Fibroblast of pulmonary artery (primary cell): ENCODE data around the gene KSR1.

Experiments
- DNase-seq: peaks from one replicate; pipeline ENCODE4 v3.0.0-alpha.2; 2010; ENCODE audit warnings: low read depth
- H3K4me3 ChIP-seq: replicated peaks from 2 replicates; pipeline ENCODE4 v1.5.1; 2011; ENCODE audit warnings: low read depth, mild to moderate bottlenecking, control low read depth, low read length, moderate library complexity
- TF ChIP-seq, protein P1 (sequence below): IDR thresholded peaks from 2 replicates; pipeline ENCODE4 v1.5.1; 2011; ENCODE audit warnings: mild to moderate bottlenecking, control low read depth, low read length, inconsistent platforms; ENCODE audit errors: missing control alignments

Gene KSR1

DNA sequence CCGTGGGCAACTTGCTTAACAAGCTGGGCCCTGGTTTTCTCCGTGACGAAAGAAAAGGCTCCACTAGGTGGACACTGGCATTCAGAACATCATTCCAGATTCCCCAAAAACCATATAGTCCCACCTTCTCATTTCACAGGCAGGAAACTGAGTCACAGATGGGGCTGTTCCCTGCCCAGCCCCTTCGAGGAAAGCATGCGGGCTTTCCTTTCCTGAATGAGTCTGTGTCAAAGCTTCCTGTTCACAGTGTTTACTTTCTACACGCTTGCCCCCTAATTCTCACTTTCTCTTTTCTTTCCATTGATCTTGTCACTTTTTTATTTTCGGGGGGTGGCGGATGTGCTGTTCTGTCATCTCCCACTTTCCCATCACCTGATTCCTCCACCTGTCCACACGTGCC, 164.5 kb downstream of the KSR1 start:
- H3K4me3 ChIP-seq, result no peak overlapping the region
- no peak for DNase-seq
- TF ChIP-seq, protein P1, sequence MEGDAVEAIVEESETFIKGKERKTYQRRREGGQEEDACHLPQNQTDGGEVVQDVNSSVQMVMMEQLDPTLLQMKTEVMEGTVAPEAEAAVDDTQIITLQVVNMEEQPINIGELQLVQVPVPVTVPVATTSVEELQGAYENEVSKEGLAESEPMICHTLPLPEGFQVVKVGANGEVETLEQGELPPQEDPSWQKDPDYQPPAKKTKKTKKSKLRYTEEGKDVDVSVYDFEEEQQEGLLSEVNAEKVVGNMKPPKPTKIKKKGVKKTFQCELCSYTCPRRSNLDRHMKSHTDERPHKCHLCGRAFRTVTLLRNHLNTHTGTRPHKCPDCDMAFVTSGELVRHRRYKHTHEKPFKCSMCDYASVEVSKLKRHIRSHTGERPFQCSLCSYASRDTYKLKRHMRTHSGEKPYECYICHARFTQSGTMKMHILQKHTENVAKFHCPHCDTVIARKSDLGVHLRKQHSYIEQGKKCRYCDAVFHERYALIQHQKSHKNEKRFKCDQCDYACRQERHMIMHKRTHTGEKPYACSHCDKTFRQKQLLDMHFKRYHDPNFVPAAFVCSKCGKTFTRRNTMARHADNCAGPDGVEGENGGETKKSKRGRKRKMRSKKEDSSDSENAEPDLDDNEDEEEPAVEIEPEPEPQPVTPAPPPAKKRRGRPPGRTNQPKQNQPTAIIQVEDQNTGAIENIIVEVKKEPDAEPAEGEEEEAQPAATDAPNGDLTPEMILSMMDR, result no peak

DNA sequence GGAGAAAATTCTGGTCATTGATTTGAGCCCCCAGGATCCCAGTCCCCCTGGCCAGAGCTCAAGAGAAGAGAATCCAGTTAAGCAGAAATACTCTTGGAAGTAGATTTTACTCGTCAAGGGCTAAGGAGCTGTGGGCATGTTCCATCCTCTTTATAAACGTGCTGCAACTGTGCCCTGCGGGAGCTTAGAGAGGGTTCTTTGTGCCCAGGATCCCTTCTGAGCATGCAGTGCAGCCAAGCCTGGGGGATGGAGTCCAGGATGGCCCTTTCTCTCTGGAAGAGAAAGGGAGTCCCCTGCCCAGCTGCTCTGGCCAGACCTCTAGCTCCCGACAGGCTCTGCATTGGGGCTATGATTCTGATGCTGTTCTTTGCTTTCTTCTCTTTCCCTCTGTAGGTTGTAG, 165.3 kb downstream of the KSR1 start:
- TF ChIP-seq, protein P1, result no peak
- no peak for DNase-seq
- no peak overlapping the region for H3K4me3 ChIP-seq

DNA sequence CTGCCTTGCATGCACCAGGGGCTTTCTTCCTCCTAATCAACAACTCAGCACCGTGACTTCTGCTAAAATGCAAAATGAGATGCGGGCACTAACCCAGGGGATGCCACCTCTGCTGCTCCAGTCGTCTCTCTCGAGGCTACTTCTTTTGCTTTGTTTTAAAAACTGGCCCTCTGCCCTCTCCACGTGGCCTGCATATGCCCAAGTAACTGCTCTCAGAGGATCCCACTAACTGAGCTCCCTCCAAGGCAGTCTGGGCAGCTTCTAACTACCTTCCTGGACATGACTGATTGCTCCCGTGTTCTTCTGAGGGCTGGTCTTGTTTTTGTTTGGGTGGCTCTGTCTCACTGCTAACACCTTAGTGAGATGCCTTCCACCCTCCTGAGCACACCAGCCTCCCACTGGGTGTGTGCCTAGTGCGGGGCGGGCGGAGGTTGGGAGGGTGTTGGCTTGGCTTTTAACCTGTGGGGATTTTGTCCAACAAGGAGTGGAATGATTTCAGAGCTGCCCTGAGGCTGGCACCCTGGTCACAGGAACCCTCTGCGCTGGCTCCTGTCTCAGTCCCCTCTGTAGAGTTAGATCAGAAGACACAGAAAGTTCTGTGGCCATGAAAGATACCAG, 165.8 kb downstream of the KSR1 start:
- no peak for DNase-seq
- H3K4me3 ChIP-seq, result no peak overlapping the region
- TF ChIP-seq, protein P1, result no peak

DNA sequence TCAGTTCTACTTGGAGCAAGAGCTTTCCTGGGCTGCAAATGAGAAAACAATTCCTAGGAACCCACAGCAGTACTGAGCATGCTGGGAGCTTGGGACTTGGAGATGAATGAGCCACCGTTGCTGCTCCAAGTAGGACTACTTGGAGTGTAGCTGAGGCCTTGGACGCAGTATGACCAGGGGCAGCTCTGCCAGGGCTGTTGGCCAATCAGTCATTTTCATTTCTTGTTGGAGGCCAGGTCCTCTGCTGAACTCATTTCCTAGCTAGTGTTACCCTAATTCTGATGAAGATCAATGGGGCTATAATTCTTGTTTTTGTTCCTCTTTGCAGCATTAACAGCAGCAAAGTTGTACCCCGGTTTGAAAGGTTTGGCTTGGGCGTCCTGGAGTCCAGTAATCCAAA, 166.7 kb downstream of the KSR1 start:
- TF ChIP-seq, protein P1, result no peak
- no peak for DNase-seq
- H3K4me3 ChIP-seq, result no peak overlapping the region

DNA sequence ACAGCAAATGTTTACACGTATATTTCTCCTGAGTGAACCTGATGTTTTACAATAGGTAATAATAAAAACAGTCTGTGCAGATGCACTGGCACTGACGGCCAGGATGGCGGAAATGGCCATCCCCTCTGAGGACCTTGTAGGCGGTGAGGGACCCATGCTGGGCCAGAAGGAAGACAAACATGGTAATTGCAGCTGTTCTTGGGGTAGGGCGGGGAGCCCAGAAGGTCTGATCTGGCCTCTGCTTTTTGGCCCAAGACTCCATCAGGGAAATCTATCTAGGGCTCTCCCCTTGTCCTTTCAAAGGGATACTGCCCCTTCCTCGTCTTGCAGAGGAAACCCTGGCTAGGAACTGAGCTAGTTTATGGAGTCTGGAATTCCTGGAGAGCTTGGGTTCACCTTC, 167.4 kb downstream of the KSR1 start:
- TF ChIP-seq, protein P1, result no peak
- no peak overlapping the region for H3K4me3 ChIP-seq
- no peak for DNase-seq

DNA sequence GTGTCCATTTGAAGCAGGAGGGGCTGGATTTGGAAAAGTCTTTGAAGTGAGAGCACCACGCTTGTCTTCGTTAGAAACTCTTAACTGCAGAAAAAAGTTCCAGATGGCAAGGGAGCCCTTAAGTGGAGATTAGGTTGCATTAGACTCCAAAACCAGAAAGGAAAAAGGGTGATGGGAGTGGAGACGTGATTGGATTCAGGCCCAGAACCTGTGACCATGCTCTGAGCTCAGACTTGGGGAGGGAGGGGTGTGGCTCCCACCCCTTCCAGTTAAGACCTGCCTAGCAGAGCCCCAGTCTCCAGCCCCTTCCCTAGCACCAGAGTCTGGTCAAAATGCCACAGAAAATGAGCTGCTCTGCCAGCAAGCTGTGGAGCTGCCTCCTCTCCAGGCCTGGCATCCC, 168.3 kb downstream of the KSR1 start:
- DNase-seq, result no peak
- H3K4me3 ChIP-seq, result no peak overlapping the region
- TF ChIP-seq, protein P1, result no peak

DNA sequence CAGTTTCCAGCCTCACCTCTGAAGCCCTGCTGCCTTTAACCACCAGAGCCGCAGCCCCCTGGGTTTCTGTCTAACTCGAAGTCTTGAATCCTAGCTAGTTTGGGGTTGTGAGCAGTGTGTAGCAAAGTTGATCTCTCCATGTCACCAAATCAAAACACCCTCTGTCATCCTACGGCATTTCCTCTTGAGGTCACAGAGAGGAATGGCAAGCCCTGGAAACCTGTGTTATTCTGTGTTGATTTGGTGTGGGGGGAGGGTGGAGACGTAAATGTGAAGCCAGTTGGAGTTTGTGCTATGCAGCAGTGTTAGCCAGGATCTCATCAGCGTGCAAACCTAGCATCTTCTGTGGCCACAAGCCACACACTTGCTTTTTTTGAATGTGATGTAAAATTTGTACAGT, 169.6 kb downstream of the KSR1 start:
- DNase-seq, result no peak
- H3K4me3 ChIP-seq, result no peak overlapping the region
- TF ChIP-seq, protein P1, result no peak
